Right hindlimb (tissue), 1 donor: ENCODE measurements around the gene BPNT1.
"Not testable (repeated sequence)": the region's sequence is repeated elsewhere in the genome, so short reads cannot be mapped to it uniquely, and the experiment has no call there.

Experiments
- DNase-seq: peaks from one replicate; pipeline ENCODE4 v3.0.0-alpha.2; 2018

Gene BPNT1

GRCh38 chr1:220076861-220077762 is 12.5 kb downstream of the BPNT1 start:
- DNase-seq: no peak

GRCh38 chr1:220067269-220068204 is 22.1 kb downstream of the BPNT1 start:
- DNase-seq: no peak

- DNase-seq: no peak
These were observed 27.0 kb downstream of the BPNT1 start for GRCh38 chr1:220062629-220063028.

GRCh38 chr1:220060876-220061275 is 28.7 kb downstream of the BPNT1 start:
- no peak for DNase-seq

GRCh38 chr1:220056374-220056773 is 33.2 kb downstream of the BPNT1 start:
- DNase-seq: no peak

GRCh38 chr1:220046052-220046930 is 43.3 kb downstream of the BPNT1 start, which contains the start of gene EPRS1:
Gene EPRS1, minus strand, starts transcription at chr1:220046505. Its CDS starts 117 bp downstream, at chr1:220046388.
- peak; percentile 97 for DNase-seq

- DNase-seq: no peak
These were observed 44.1 kb downstream of the BPNT1 start for GRCh38 chr1:220045356-220046051.

GRCh38 chr1:220044678-220045355 is 44.8 kb downstream of the BPNT1 start:
- no peak for DNase-seq

GRCh38 chr1:220043646-220044045 is 45.9 kb downstream of the BPNT1 start:
- no peak for DNase-seq

- DNase-seq: no peak
These were observed 49.5 kb downstream of the BPNT1 start for GRCh38 chr1:220040028-220040596.

- DNase-seq: no peak
These were observed 50.9 kb downstream of the BPNT1 start for GRCh38 chr1:220038640-220039039.

GRCh38 chr1:220037810-220038209 is 51.8 kb downstream of the BPNT1 start:
- not testable (repeated sequence) for DNase-seq

- DNase-seq: no peak
These were observed 56.7 kb downstream of the BPNT1 start for GRCh38 chr1:220032911-220033310.

GRCh38 chr1:220031287-220031686 is 58.3 kb downstream of the BPNT1 start:
- no peak for DNase-seq

GRCh38 chr1:220028346-220028895 is 61.2 kb downstream of the BPNT1 start:
- no peak for DNase-seq

GRCh38 chr1:220019071-220019470 is 70.5 kb downstream of the BPNT1 start:
- no peak for DNase-seq

- no peak for DNase-seq
These were observed 76.1 kb downstream of the BPNT1 start for GRCh38 chr1:220013497-220013896.

- DNase-seq: peak; percentile 35
These were observed 77.3 kb downstream of the BPNT1 start for GRCh38 chr1:220012259-220012658.

GRCh38 chr1:220011620-220012019 is 78.0 kb downstream of the BPNT1 start:
- DNase-seq: no peak
